ENCODE data around the gene ROBO2.

ROBO2 gene

DNA sequence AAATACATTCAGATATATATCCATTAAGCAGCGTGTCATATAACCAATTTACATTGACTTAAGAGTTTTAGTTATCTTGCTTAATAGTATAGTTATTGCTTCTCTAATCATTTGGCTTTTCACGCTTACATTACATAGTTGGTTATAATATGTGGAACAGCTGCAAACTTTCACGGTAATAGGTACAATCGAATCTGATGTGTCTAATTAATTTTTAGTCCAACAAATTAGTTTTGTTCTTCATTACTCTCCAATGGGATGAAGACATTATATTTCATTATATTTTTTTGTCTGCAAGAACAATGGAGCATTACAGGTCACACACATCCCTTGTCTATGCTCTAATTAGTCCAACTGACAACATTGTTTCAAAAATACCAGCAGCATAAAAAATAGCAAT lies 546.3 kb downstream of the ROBO2 start:
- TF ChIP-seq, protein P1, sequence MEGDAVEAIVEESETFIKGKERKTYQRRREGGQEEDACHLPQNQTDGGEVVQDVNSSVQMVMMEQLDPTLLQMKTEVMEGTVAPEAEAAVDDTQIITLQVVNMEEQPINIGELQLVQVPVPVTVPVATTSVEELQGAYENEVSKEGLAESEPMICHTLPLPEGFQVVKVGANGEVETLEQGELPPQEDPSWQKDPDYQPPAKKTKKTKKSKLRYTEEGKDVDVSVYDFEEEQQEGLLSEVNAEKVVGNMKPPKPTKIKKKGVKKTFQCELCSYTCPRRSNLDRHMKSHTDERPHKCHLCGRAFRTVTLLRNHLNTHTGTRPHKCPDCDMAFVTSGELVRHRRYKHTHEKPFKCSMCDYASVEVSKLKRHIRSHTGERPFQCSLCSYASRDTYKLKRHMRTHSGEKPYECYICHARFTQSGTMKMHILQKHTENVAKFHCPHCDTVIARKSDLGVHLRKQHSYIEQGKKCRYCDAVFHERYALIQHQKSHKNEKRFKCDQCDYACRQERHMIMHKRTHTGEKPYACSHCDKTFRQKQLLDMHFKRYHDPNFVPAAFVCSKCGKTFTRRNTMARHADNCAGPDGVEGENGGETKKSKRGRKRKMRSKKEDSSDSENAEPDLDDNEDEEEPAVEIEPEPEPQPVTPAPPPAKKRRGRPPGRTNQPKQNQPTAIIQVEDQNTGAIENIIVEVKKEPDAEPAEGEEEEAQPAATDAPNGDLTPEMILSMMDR (conservative IDR thresholded peaks at IDR 0.05; ENCODE audit: low read depth, low read length), result no peak
- no peak for DNase-seq (ENCODE audit: low read depth)
- H3K4me3 ChIP-seq (ENCODE audit: low read length), result no peak overlapping the region

DNA sequence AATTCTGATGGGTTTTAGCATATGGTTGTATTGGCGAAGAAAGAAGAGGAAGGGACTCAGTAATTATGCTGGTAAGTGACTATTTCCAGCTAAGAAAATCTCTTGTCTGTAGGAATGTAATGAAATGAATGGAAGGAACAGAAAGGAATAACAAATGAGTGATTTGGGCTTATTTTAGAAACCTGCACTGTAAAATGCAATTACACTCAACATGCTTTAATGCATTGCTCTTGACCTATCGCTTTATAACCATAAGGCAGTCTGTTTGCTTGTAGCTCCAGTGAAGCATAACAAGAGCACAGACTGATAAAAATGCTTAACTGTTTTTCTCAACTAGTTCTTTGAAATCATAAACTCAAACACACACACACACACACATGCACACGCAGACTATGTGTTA lies 549.0 kb downstream of the ROBO2 start:
- no peak overlapping the region for H3K4me3 ChIP-seq (ENCODE audit: low read length)
- no peak for DNase-seq (ENCODE audit: low read depth)
- TF ChIP-seq, protein P1 (conservative IDR thresholded peaks at IDR 0.05; ENCODE audit: low read depth, low read length), result no peak

DNA sequence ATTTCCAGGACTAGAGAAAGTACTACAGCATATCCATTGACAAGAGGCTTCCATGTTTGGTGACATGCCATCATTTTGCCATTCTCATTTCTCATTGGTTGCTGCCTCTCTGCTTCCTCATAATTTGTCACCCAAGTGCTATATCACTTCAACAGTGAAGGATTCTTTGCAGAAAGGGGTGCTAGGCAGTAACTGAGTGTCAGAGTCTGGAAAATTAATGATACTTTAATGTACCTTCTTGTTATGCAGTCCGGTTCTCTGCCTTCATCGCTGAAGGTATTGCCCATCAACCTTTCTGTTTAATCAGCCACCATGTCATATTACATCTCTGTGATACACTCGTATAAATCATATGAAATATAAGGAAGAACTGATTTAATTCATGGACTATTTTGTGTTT lies 550.3 kb downstream of the ROBO2 start:
- TF ChIP-seq, protein P1 (conservative IDR thresholded peaks at IDR 0.05; ENCODE audit: low read depth, low read length), result no peak
- DNase-seq (ENCODE audit: low read depth), result no peak

DNA sequence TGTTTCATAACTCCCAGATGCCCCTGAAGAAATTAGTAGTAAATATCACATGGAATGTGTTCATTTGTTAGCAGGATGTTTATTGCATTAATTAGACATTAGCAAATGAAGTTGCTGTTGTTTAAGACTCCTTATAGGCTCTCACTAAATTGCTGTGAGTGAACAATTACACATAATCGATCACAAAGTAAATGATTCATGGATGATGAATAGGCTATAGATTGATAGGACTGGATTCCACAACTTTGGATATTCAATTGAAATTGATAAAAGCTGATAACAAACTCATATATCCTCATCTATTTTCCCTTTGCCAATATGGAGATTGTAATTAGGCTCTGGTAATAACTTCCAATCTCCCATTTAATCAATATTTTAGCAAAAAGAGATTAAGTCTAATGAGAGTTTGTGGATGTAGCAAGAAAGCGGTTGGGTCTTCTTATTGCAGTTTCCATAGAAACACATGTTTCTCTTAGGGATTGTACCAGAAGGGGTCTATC lies 555.5 kb downstream of the ROBO2 start:
- DNase-seq (ENCODE audit: low read depth), result no peak
- TF ChIP-seq, protein P1 (conservative IDR thresholded peaks at IDR 0.05; ENCODE audit: low read depth, low read length), result no peak
- no peak overlapping the region for H3K4me3 ChIP-seq (ENCODE audit: low read length)

More for the DNA sequence above, 550.3 kb downstream of the ROBO2 start:
- H3K4me3 ChIP-seq (ENCODE audit: low read length), result no peak overlapping the region

DNA sequence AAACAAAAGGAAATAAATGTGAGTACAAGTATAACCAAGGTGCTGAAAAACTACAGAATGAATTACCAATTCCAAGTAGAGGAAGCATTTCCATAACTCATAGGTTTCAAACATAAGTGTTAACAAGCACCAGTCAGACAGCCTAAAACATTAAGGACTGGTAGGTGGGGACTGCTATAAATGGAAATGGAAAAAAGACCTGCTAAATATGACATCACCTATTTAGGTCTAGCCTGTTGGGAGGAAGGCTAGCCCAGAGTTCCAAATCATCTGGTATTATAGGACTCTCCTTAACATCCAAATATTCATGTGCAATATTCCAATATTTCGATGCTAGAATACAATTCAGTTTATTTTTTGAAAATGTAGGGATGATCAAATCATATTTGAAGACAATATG lies 560.0 kb downstream of the ROBO2 start:
- no peak overlapping the region for H3K4me3 ChIP-seq (ENCODE audit: low read length)
- TF ChIP-seq, protein P1 (conservative IDR thresholded peaks at IDR 0.05; ENCODE audit: low read depth, low read length), result no peak
- DNase-seq (ENCODE audit: low read depth), result no peak

DNA sequence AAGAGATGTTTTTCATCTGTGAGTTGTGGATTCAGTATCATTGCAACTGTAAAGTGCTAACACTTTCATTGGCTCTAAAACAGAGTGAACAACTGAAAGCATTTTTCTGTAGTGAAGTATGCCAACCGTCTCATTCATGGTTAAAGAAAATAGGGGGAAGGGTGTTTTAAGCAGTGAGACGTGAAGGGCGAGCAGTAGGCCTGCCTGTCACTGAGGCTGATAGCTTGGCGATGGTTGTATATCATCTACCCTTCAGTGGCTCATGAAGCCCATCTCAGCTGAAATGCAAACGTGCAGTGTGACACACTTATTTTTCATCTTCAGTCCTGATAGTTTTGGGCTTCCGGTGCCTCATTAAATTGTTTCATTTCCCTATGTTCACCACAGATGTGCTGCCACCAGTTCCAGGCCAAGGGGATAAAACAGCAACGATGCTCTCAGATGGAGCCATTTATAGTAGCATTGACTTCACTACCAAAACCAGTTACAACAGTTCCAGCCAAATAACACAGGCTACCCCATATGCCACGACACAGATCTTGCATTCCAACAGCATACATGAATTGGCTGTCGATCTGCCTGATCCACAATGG lies 562.0 kb downstream of the ROBO2 start:
- no peak overlapping the region for H3K4me3 ChIP-seq (ENCODE audit: low read length)
- TF ChIP-seq, protein P1 (conservative IDR thresholded peaks at IDR 0.05; ENCODE audit: low read depth, low read length), result no peak
- DNase-seq (ENCODE audit: low read depth), result no peak

DNA sequence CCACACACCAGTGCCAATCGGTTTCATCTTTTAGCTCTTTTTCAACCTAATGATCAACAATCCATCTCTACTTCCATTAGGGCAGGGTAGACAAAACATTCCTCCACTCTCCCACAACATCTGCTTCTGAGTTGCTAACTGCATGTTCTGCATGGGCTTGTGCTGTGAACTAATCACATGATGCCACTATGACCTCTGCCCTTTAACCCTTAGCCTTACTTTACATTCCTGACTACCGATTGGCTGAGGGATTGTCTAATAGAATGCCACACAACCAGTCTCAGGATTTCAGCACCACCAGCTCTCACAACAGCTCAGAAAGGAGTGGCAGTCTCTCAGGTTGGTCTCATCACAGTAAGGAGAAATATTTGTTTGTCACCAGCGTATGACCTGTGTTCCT lies 562.8 kb downstream of the ROBO2 start:
- no peak for DNase-seq (ENCODE audit: low read depth)
- TF ChIP-seq, protein P1 (conservative IDR thresholded peaks at IDR 0.05; ENCODE audit: low read depth, low read length), result no peak

More for the DNA sequence above, 562.8 kb downstream of the ROBO2 start:
- H3K4me3 ChIP-seq (ENCODE audit: low read length), result no peak overlapping the region
